GM23338 (cell line): ENCODE results near the gene RHEBL1. TPM values are rescaled to one million over a fixed set of nuclear protein-coding genes. Genes with fewer than 3 reads are reported as not detected.

Experiments
- ATAC-seq: fragments of 200-7000 bp; cut with Tn5 transposase; 3 replicates; pipeline ENCODE4 v1.9.1; 2020
- DNase-seq: peaks from one replicate; pipeline ENCODE4 v3.0.0-alpha.2; 2015; ENCODE audit warnings: low spot score
- H2AFZ ChIP-seq: fragments of 200-600 bp; sonication (generic); 2 replicates; pipeline ENCODE4 v1.8.0; 2016; ENCODE audit warnings: antibody characterized with exemption, mild to moderate bottlenecking, moderate library complexity
- H3F3A ChIP-seq: fragments of 200-600 bp; sonication (generic); replicated peaks from 2 replicates; pipeline ENCODE4 v1.8.0; 2017; ENCODE audit warnings: antibody characterized with exemption, mixed run types, low read depth
- H3K27ac ChIP-seq: fragments of 200-600 bp; sonication (generic); 2 replicates; pipeline ENCODE4 v1.6.1; 2016; ENCODE audit warnings: low read depth
- H3K27me3 ChIP-seq: fragments of 200-600 bp; sonication (generic); 2 replicates; pipeline ENCODE4 v1.8.0; 2016; ENCODE audit warnings: mild to moderate bottlenecking, mixed run types, moderate library complexity; ENCODE audit not compliant: insufficient read depth
- H3K36me3 ChIP-seq: fragments of 200-600 bp; sonication (generic); 2 replicates; pipeline ENCODE4 v1.8.0; 2016; ENCODE audit warnings: mild to moderate bottlenecking; ENCODE audit not compliant: insufficient read depth
- H3K4me1 ChIP-seq: fragments of 200-600 bp; sonication (generic); 2 replicates; pipeline ENCODE4 v1.8.0; 2016; ENCODE audit warnings: mild to moderate bottlenecking, moderate library complexity; ENCODE audit not compliant: insufficient read depth
- H3K4me2 ChIP-seq: fragments of 200-600 bp; sonication (generic); 2 replicates; pipeline ENCODE4 v1.7.1; 2017; ENCODE audit warnings: mixed run types
- H3K4me3 ChIP-seq: fragments of 200-600 bp; sonication (generic); 2 replicates; pipeline ENCODE4 v1.6.1; 2016; ENCODE audit warnings: mixed run types
- H3K79me2 ChIP-seq: fragments of 200-600 bp; sonication (generic); replicated peaks from 2 replicates; pipeline ENCODE4 v1.8.0; 2017; ENCODE audit warnings: mild to moderate bottlenecking; ENCODE audit not compliant: insufficient read depth
- H3K9me2 ChIP-seq: fragments of 200-600 bp; sonication (generic); 2 replicates; pipeline ENCODE4 v1.8.0; 2017; ENCODE audit not compliant: insufficient read depth
- H4K20me1 ChIP-seq: fragments of 200-600 bp; sonication (generic); replicated peaks from 2 replicates; pipeline ENCODE4 v1.8.0; 2017; ENCODE audit warnings: mild to moderate bottlenecking; ENCODE audit not compliant: insufficient read depth
- H3K27ac Mint-ChIP-seq: 2 replicates; pipeline ENCODE4 v1.8.0; 2020; ENCODE audit warnings: inconsistent platforms, mild to moderate bottlenecking, moderate library complexity, mixed read lengths
- H3K27me3 Mint-ChIP-seq: 3 replicates; pipeline ENCODE4 v1.8.0; 2022; ENCODE audit warnings: low read depth, mild to moderate bottlenecking, moderate library complexity, mixed read lengths, inconsistent platforms; ENCODE audit not compliant: insufficient read depth, poor library complexity
- H3K36me3 Mint-ChIP-seq: 3 replicates; pipeline ENCODE4 v1.8.0; 2021; ENCODE audit warnings: low read depth, mild to moderate bottlenecking, inconsistent platforms, moderate library complexity, mixed read lengths
- H3K4me1 Mint-ChIP-seq: 3 replicates; pipeline ENCODE4 v1.8.0; 2020; ENCODE audit warnings: mild to moderate bottlenecking, inconsistent platforms, mixed read lengths
- H3K4me3 Mint-ChIP-seq: 3 replicates; pipeline ENCODE4 v1.8.0; 2021; ENCODE audit warnings: moderate library complexity, mild to moderate bottlenecking, inconsistent platforms, mixed read lengths
- H3K9me3 Mint-ChIP-seq: 3 replicates; pipeline ENCODE4 v1.8.0; 2020; ENCODE audit warnings: moderate library complexity, mild to moderate bottlenecking, inconsistent platforms, mixed read lengths
- EZH2phosphoT487 ChIP-seq: fragments of 200-600 bp; sonication (generic); IDR thresholded peaks from one replicate; pipeline ENCODE4 v1.8.1; 2018; ENCODE audit warnings: antibody characterized with exemption; ENCODE audit not compliant: unreplicated experiment
- JUNB ChIP-seq: IDR thresholded peaks from one replicate; pipeline ENCODE4 v1.6.1; 2016; ENCODE audit warnings: antibody characterized with exemption; ENCODE audit not compliant: unreplicated experiment
- STAT1 ChIP-seq: IDR thresholded peaks from one replicate; pipeline ENCODE4 v1.6.1; 2016; ENCODE audit warnings: antibody characterized with exemption; ENCODE audit not compliant: unreplicated experiment
- ZNF114 ChIP-seq: fragments of 250-450 bp; sonication (Bioruptor Pico); IDR thresholded peaks from 2 replicates; pipeline ENCODE4 v1.5.0; 2020; ENCODE audit warnings: mild to moderate bottlenecking, moderate library complexity
- ZNF331 ChIP-seq: fragments of 250-450 bp; sonication (Bioruptor Pico); IDR thresholded peaks from 2 replicates; pipeline ENCODE4 v1.5.0; 2020; ENCODE audit warnings: low read depth, mild to moderate bottlenecking, moderate library complexity
- polyA plus RNA-seq: library from polyadenylated mRNA; unstranded; fragments of >200 nt; fragmentation: Nextera tagmentation; extraction: Ambion mirVana; gene quantifications from 2 replicates; pipeline ENCODE4 v1.2.1, GENCODE V29; 2016
- total RNA-seq: library from RNA; depleted of rRNA; stranded (reverse); fragments of >200 nt; shearing (Covaris generic); gene quantifications from 2 replicates; pipeline ENCODE4 v1.2.3, GENCODE V29; 2014
- TF ChIP-seq, protein P1 (sequence below): fragments of 250-450 bp; sonication (Bioruptor Pico); IDR thresholded peaks from 2 replicates; pipeline ENCODE4 v1.5.0; 2020; ENCODE audit warnings: mild to moderate bottlenecking, moderate library complexity

Gene RHEBL1
- total and polyA plus RNA-seq, 2 experiments from 2014 or later: 9.4 to 11.8 TPM

DNA sequence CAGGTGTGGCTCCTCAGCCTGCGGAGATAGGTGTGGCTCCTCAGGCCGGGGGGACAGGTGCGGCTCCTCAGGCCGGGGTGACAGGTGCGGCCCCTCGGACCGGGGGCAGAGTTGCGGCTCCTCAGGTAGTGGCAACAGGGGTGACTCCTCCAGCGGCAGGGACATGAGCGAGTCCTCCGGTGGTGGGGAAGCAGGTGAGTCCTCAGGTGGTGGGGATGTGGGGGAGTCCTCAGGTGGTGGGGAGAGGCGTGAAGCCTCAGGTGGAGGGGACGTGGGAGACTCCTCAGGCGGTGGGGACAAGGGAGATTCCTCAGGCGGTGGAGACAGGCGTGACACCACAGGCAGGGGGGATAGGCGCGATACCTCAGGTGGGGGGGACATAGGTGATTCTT, 18.4 kb downstream of the RHEBL1 start:
- H3K9me3 Mint-ChIP-seq: no peaks in the 10 kb centered on the region; the same call in 2 of the 3 replicates

DNA sequence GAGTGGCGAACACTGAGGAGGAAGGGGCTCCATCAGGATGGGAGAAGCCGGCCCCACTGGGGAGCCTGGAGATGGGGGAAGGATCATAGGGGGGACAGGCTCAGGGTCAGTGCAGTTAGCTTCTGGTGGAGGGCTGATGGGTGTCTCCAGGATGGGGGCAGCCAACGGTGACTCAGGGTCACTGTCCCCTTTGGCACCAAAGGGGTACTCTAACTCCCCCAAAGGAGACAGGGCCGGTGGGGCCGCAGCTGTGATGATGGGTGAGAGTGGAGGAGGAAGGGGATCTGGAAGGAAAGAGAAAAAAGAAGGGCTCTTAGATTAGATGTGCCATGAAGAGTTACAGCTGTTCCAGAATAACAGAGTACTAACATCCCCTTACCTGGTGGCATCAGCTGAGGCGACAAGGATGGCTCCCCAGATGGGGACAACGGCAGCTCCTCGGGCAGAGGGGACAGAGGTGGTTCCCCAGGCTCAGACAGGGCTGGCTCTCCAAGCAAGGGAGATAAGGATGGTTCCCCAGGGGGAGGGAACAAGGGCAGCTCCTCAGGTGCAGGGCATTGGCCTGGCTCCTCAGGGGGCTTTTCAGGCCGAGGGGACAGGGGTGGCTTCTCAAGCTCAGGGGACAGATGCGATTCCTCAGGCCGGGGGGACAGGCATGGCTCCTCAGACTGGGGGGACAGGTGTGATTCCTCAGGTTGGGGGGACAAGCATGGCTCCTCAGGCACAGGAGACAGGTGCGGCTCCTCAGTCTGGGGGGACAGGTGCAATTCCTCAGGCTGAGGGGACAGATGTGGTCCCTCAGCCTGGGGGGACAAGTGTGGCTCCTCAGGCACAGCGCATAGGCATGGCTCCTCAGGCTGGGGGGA, 19.0 kb downstream of the RHEBL1 start:
- Mint-ChIP-seq H3K27ac (no peak overlapping the region), H3K27me3 (peaks cover 12% of the 10 kb centered on the region), H3K9me3 (no peaks in the 10 kb centered on the region; the same call in 2 of the 3 replicates), H3K4me3 (no peak overlapping the region), H3K4me1 (peaks cover 8% of the 10 kb centered on the region), H3K36me3 (peaks cover 98% of the 10 kb centered on the region)
- ATAC-seq (no peak), DNase-seq (no peak)
- Histone ChIP-seq H3K4me1 (no peaks in the 10 kb centered on the region; the same call in 1 of the 2 replicates), H3K79me2 (peaks cover 23% of the 10 kb centered on the region), H3K36me3 (peaks cover 44% of the 10 kb centered on the region), H2AFZ (no peak overlapping the region), H3K4me3 (no peak overlapping the region), H4K20me1 (peaks cover 48% of the 10 kb centered on the region), H3K27me3 (no peaks in the 10 kb centered on the region), H3K4me2 (no peak overlapping the region), H3F3A (no peaks in the 10 kb centered on the region), H3K27ac (no peak overlapping the region), H3K9me2 (no peaks in the 10 kb centered on the region)
- TF ChIP-seq STAT1 (no peak), EZH2phosphoT487 (no peak), JUNB (no peak), ZNF114 (no peak)

More for the DNA sequence above, 18.4 kb downstream of the RHEBL1 start:
- H3K4me3 ChIP-seq: no peak overlapping the region
- no peak overlapping the region for H3K27ac ChIP-seq
- peaks cover 17% of the 10 kb centered on the region for H3K27me3 Mint-ChIP-seq
- peaks cover 94% of the 10 kb centered on the region for H3K36me3 Mint-ChIP-seq
- TF ChIP-seq ZNF331: no peak
- no peaks in the 10 kb centered on the region for H3F3A ChIP-seq
- H4K20me1 ChIP-seq: peaks cover 51% of the 10 kb centered on the region
- ATAC-seq (no peak), DNase-seq (no peak)
- peaks cover 14% of the 10 kb centered on the region for H3K4me1 Mint-ChIP-seq
- no peak overlapping the region for H2AFZ ChIP-seq
- no peaks in the 10 kb centered on the region for H3K27me3 ChIP-seq
- H3K79me2 ChIP-seq: peaks cover 29% of the 10 kb centered on the region
- H3K9me2 ChIP-seq: no peaks in the 10 kb centered on the region
- H3K36me3 ChIP-seq: peaks cover 41% of the 10 kb centered on the region
- no peak overlapping the region for H3K4me3 Mint-ChIP-seq
- no peak overlapping the region for H3K27ac Mint-ChIP-seq
- no peak overlapping the region for H3K4me2 ChIP-seq
- peaks cover 2% of the 10 kb centered on the region; the same call in 1 of the 2 replicates for H3K4me1 ChIP-seq

DNA sequence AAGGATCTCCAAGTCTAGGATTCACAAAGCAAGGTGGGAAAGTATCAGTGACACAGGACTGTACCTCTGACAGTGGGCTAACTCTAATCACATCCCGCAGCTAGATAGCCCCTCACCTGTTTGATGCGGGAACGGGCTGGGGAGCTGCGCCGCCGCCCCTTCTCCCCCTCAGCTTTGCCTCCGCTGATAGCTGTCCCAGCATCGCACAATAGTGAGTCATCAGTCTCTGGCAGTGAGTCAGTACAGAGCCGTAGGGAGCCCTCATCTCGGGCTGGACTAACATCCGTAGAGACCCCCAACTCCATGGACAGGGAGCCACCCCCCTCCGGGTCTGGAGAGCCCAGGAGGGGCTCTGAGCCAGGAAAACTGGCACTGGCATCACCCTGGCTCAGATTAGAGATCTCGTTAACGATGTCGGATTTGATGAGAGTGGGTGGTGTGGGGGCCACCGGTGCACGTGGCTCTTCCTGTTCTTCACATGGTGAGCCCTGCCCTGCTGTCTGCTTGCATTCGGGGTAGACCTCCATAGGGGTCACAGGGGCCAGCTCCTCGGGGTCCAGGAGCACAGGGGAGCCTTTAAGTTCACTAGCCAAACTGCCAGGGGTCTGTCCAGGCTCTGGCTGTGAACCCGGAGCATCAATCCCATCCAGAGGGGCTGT, 20.1 kb downstream of the RHEBL1 start:
- Histone ChIP-seq H3F3A (no peaks in the 10 kb centered on the region), H3K4me2 (no peak overlapping the region), H4K20me1 (peaks cover 45% of the 10 kb centered on the region), H3K4me1 (no peaks in the 10 kb centered on the region), H3K4me3 (no peak overlapping the region), H3K9me2 (no peaks in the 10 kb centered on the region), H3K79me2 (peaks cover 12% of the 10 kb centered on the region), H3K27me3 (no peaks in the 10 kb centered on the region), H3K27ac (no peak overlapping the region), H2AFZ (no peak overlapping the region), H3K36me3 (peaks cover 41% of the 10 kb centered on the region)
- H3K4me3 Mint-ChIP-seq: no peak overlapping the region
- DNase-seq (no peak), ATAC-seq (no peak)
- H3K27me3 Mint-ChIP-seq: peaks cover 12% of the 10 kb centered on the region
- H3K36me3 Mint-ChIP-seq: peaks cover 98% of the 10 kb centered on the region
- peaks cover 2% of the 10 kb centered on the region; the same call in 1 of the 3 replicates for H3K4me1 Mint-ChIP-seq
- H3K9me3 Mint-ChIP-seq: no peaks in the 10 kb centered on the region; the same call in 2 of the 3 replicates
- no peak overlapping the region for H3K27ac Mint-ChIP-seq
- TF ChIP-seq, protein P1, sequence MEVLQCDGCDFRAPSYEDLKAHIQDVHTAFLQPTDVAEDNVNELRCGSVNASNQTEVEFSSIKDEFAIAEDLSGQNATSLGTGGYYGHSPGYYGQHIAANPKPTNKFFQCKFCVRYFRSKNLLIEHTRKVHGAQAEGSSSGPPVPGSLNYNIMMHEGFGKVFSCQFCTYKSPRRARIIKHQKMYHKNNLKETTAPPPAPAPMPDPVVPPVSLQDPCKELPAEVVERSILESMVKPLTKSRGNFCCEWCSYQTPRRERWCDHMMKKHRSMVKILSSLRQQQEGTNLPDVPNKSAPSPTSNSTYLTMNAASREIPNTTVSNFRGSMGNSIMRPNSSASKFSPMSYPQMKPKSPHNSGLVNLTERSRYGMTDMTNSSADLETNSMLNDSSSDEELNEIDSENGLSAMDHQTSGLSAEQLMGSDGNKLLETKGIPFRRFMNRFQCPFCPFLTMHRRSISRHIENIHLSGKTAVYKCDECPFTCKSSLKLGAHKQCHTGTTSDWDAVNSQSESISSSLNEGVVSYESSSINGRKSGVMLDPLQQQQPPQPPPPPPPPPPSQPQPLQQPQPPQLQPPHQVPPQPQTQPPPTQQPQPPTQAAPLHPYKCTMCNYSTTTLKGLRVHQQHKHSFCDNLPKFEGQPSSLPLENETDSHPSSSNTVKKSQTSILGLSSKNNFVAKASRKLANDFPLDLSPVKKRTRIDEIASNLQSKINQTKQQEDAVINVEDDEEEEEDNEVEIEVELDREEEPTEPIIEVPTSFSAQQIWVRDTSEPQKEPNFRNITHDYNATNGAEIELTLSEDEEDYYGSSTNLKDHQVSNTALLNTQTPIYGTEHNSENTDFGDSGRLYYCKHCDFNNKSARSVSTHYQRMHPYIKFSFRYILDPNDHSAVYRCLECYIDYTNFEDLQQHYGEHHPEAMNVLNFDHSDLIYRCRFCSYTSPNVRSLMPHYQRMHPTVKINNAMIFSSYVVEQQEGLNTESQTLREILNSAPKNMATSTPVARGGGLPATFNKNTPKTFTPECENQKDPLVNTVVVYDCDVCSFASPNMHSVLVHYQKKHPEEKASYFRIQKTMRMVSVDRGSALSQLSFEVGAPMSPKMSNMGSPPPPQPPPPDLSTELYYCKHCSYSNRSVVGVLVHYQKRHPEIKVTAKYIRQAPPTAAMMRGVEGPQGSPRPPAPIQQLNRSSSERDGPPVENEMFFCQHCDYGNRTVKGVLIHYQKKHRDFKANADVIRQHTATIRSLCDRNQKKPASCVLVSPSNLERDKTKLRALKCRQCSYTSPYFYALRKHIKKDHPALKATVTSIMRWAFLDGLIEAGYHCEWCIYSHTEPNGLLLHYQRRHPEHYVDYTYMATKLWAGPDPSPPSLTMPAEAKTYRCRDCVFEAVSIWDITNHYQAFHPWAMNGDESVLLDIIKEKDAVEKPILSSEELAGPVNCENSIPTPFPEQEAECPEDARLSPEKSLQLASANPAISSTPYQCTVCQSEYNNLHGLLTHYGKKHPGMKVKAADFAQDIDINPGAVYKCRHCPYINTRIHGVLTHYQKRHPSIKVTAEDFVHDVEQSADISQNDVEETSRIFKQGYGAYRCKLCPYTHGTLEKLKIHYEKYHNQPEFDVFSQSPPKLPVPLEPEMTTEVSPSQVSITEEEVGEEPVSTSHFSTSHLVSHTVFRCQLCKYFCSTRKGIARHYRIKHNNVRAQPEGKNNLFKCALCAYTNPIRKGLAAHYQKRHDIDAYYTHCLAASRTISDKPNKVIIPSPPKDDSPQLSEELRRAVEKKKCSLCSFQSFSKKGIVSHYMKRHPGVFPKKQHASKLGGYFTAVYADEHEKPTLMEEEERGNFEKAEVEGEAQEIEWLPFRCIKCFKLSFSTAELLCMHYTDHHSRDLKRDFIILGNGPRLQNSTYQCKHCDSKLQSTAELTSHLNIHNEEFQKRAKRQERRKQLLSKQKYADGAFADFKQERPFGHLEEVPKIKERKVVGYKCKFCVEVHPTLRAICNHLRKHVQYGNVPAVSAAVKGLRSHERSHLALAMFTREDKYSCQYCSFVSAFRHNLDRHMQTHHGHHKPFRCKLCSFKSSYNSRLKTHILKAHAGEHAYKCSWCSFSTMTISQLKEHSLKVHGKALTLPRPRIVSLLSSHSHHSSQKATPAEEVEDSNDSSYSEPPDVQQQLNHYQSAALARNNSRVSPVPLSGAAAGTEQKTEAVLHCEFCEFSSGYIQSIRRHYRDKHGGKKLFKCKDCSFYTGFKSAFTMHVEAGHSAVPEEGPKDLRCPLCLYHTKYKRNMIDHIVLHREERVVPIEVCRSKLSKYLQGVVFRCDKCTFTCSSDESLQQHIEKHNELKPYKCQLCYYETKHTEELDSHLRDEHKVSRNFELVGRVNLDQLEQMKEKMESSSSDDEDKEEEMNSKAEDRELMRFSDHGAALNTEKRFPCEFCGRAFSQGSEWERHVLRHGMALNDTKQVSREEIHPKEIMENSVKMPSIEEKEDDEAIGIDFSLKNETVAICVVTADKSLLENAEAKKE (CRISPR knock-in tag): no peak
- TF ChIP-seq ZNF114 (no peak), STAT1 (no peak)
